Measurements from ENCODE around the gene GREB1.

GREB1 gene

GRCh38 chr2:11572996-11573395 is 39.2 kb downstream of the GREB1 start:
- H3K4me3 ChIP-seq (ENCODE audit: low read depth, low read length) = no peak overlapping the region

GRCh38 chr2:11573418-11574175 is 39.8 kb downstream of the GREB1 start:
- no peak overlapping the region for H3K4me3 ChIP-seq (ENCODE audit: low read depth, low read length)
- no peak for TF ChIP-seq CTCF (IDR thresholded peaks at IDR 0.05; ENCODE audit: low read depth, low read length)

More at GRCh38 chr2:11572996-11573395, 39.2 kb downstream of the GREB1 start:
- no peak for TF ChIP-seq CTCF (IDR thresholded peaks at IDR 0.05; ENCODE audit: low read depth, low read length)

- H3K4me3 ChIP-seq (ENCODE audit: low read depth, low read length) = no peak overlapping the region
- no peak for TF ChIP-seq CTCF (IDR thresholded peaks at IDR 0.05; ENCODE audit: low read depth, low read length)
These were observed 40.6 kb downstream of the GREB1 start for GRCh38 chr2:11574176-11575046.

- no peak overlapping the region for H3K4me3 ChIP-seq (ENCODE audit: low read depth, low read length)
- TF ChIP-seq CTCF (IDR thresholded peaks at IDR 0.05; ENCODE audit: low read depth, low read length) = no peak
These were observed 42.6 kb downstream of the GREB1 start for GRCh38 chr2:11576398-11576797.

- no peak overlapping the region for H3K4me3 ChIP-seq (ENCODE audit: low read depth, low read length)
- TF ChIP-seq CTCF (IDR thresholded peaks at IDR 0.05; ENCODE audit: low read depth, low read length) = no peak
These were observed 43.4 kb downstream of the GREB1 start for GRCh38 chr2:11577101-11577883.

GRCh38 chr2:11578081-11578948 is 44.5 kb downstream of the GREB1 start:
- no peak overlapping the region for H3K4me3 ChIP-seq (ENCODE audit: low read depth, low read length)
- TF ChIP-seq CTCF (IDR thresholded peaks at IDR 0.05; ENCODE audit: low read depth, low read length) = no peak

Measured in WI38 (cell line).